Measurements from ENCODE around the gene NOL6. TPM values are rescaled to one million over a fixed set of nuclear protein-coding genes. Genes with fewer than 3 reads are reported as not detected.

NOL6 gene
- total RNA-seq, 1 donor from 2014 or later: 31.1 TPM

DNA sequence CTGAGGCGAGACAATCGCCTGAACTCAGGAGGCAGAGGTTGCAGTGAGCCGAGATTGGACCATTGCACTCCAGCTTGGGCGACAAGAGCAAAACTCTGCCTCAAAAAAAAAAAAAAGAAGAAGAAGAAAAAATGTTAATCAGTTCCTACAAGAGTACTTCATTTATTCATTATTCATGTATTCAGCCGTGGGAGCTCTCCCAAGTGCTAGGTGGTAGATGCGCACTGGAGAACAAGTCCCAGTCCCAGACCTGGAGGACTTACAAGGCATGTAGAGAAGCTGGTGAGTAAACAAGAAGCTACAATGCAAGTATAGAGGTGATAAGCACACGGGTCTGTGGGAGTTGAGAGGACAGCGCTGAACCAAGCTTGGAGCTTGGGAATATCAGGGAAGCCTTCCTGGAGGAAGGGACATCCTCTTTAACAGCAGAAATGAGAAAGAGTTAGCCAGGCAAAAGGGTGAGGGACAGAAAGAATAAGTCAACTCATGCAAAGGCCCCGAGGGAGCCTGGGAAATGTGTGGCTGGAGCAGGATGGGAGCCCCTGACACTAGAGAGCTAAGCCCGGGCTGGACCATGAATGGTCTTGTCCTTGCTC lies 53.9 kb downstream of the NOL6 start:
- TF ChIP-seq, protein P1, sequence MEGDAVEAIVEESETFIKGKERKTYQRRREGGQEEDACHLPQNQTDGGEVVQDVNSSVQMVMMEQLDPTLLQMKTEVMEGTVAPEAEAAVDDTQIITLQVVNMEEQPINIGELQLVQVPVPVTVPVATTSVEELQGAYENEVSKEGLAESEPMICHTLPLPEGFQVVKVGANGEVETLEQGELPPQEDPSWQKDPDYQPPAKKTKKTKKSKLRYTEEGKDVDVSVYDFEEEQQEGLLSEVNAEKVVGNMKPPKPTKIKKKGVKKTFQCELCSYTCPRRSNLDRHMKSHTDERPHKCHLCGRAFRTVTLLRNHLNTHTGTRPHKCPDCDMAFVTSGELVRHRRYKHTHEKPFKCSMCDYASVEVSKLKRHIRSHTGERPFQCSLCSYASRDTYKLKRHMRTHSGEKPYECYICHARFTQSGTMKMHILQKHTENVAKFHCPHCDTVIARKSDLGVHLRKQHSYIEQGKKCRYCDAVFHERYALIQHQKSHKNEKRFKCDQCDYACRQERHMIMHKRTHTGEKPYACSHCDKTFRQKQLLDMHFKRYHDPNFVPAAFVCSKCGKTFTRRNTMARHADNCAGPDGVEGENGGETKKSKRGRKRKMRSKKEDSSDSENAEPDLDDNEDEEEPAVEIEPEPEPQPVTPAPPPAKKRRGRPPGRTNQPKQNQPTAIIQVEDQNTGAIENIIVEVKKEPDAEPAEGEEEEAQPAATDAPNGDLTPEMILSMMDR (IDR thresholded peaks at IDR 0.05): no peak
- no peak for DNase-seq (ENCODE audit: low spot score)
- H3K4me3 Mint-ChIP-seq (ENCODE audit: unreplicated experiment): no peak overlapping the region
- H3K36me3 Mint-ChIP-seq (ENCODE audit: low read depth): no peaks in the 10 kb centered on the region
- H3K27me3 Mint-ChIP-seq (ENCODE audit: low read depth): peaks cover 13% of the 10 kb centered on the region
- no peaks in the 10 kb centered on the region for H3K9me3 Mint-ChIP-seq (ENCODE audit: low read depth)
- H3K4me1 Mint-ChIP-seq (ENCODE audit: low read depth): peaks cover 7% of the 10 kb centered on the region
- no peak overlapping the region for H3K27ac Mint-ChIP-seq (ENCODE audit: unreplicated experiment)

- peaks cover 11% of the 10 kb centered on the region for H3K27me3 Mint-ChIP-seq (ENCODE audit: low read depth)
Measured at GRCh38 chr9:33418090-33418489, 55.6 kb downstream of the NOL6 start.

GRCh38 chr9:33416996-33417395 lies 56.7 kb downstream of the NOL6 start:
- Mint-ChIP-seq H3K9me3 (ENCODE audit: low read depth) (no peaks in the 10 kb centered on the region), H3K27me3 (ENCODE audit: low read depth) (peaks cover 11% of the 10 kb centered on the region), H3K4me3 (ENCODE audit: unreplicated experiment) (no peak overlapping the region), H3K4me1 (ENCODE audit: low read depth) (peaks cover 7% of the 10 kb centered on the region), H3K36me3 (ENCODE audit: low read depth) (no peaks in the 10 kb centered on the region), H3K27ac (ENCODE audit: unreplicated experiment) (no peak overlapping the region)
- DNase-seq (ENCODE audit: low spot score): no peak
- TF ChIP-seq, protein P1 (IDR thresholded peaks at IDR 0.05): no peak

More at GRCh38 chr9:33418090-33418489, 55.6 kb downstream of the NOL6 start:
- no peak overlapping the region for H3K27ac Mint-ChIP-seq (ENCODE audit: unreplicated experiment)
- TF ChIP-seq, protein P1 (IDR thresholded peaks at IDR 0.05): no peak
- peaks cover 7% of the 10 kb centered on the region for H3K4me1 Mint-ChIP-seq (ENCODE audit: low read depth)
- no peaks in the 10 kb centered on the region for H3K9me3 Mint-ChIP-seq (ENCODE audit: low read depth)
- H3K4me3 Mint-ChIP-seq (ENCODE audit: unreplicated experiment): no peak overlapping the region
- DNase-seq (ENCODE audit: low spot score): no peak
- no peaks in the 10 kb centered on the region for H3K36me3 Mint-ChIP-seq (ENCODE audit: low read depth)

- no peak overlapping the region for H3K4me3 Mint-ChIP-seq (ENCODE audit: unreplicated experiment)
- DNase-seq (ENCODE audit: low spot score): no peak
- peaks cover 7% of the 10 kb centered on the region for H3K4me1 Mint-ChIP-seq (ENCODE audit: low read depth)
- no peaks in the 10 kb centered on the region for H3K9me3 Mint-ChIP-seq (ENCODE audit: low read depth)
- no peak overlapping the region for H3K27ac Mint-ChIP-seq (ENCODE audit: unreplicated experiment)
- TF ChIP-seq, protein P1 (IDR thresholded peaks at IDR 0.05): peak; percentile 81
- H3K36me3 Mint-ChIP-seq (ENCODE audit: low read depth): no peaks in the 10 kb centered on the region
- H3K27me3 Mint-ChIP-seq (ENCODE audit: low read depth): peaks cover 11% of the 10 kb centered on the region
Measured at GRCh38 chr9:33415501-33416038, 58.2 kb downstream of the NOL6 start.

- Mint-ChIP-seq H3K27me3 (ENCODE audit: low read depth) (peaks cover 5% of the 10 kb centered on the region), H3K9me3 (ENCODE audit: low read depth) (no peaks in the 10 kb centered on the region), H3K27ac (ENCODE audit: unreplicated experiment) (no peak overlapping the region), H3K4me3 (ENCODE audit: unreplicated experiment) (no peak overlapping the region), H3K36me3 (ENCODE audit: low read depth) (no peaks in the 10 kb centered on the region), H3K4me1 (ENCODE audit: low read depth) (peaks cover 7% of the 10 kb centered on the region)
- no peak for DNase-seq (ENCODE audit: low spot score)
- TF ChIP-seq, protein P1 (IDR thresholded peaks at IDR 0.05): no peak
Measured at GRCh38 chr9:33414889-33415500, 58.7 kb downstream of the NOL6 start.
